ENCODE data around the gene TMC4.

GRCh38 chr19:54153731-54154326 lies 19.1 kb downstream of the TMC4 start:
- no peak for TF ChIP-seq CTCF (IDR thresholded peaks at IDR 0.05; ENCODE audit: borderline replicate concordance, extremely low read depth, low read length, poor library complexity, severe bottlenecking)
- TF ChIP-seq EZH2 (IDR thresholded peaks at IDR 0.05; ENCODE audit: borderline replicate concordance, low read depth, low read length, severe bottlenecking), result no peak
